HCT116 (cell line): ENCODE data around the gene FBP1. TPM values are rescaled to one million over a fixed set of nuclear protein-coding genes. Genes with fewer than 3 reads are reported as not detected.

ENCODE experiments used
- ATAC-seq: fragments of 200-7000 bp; cut with Tn5 transposase; 2 replicates; pipeline ENCODE4 v1.9.1; 2020; ENCODE audit warnings: mild to moderate bottlenecking, moderate library complexity
- BruUV-seq: library from RNA; stranded (reverse); fragments of 400-500 nt; replicated peaks from 2 replicates; lab custom pipeline; 2021; lab: Mats Ljungman, UMichigan
- CTCF ChIA-PET: fragments of 300-600 bp; sonication (Branson Sonifier 250); formaldehyde crosslinking; loops from one replicate; lab custom pipeline; 2021; ENCODE audit warnings: antibody characterized with exemption; lab: Charles Lee
- POLR2A ChIA-PET: fragments of 300-600, 350-600 bp; sonication (Branson Sonifier 250); formaldehyde crosslinking; loops from one replicate; lab custom pipeline; 2021; ENCODE audit warnings: antibody characterized with exemption; lab: Charles Lee
- RAD21 ChIA-PET, 2 experiments: fragments of 300-600 bp; sonication (Branson Sonifier 250); formaldehyde crosslinking; loops; one replicate each; lab custom pipeline; 2023; ENCODE audit warnings: low total read pairs in 2 of 2; ENCODE audit not compliant: uncharacterized antibody in 2 of 2, unreplicated experiment in 2 of 2, low non-redundant PET in 1 of 2; lab: Charles Lee
- DNase-seq: peaks from one replicate; pipeline ENCODE4 v3.0.0-alpha.2; 2010; ENCODE audit warnings: low read depth, low spot score
- H2AFZ ChIP-seq: fragments of 200-600 bp; shearing (Covaris generic), sonication (generic); 2 replicates; pipeline ENCODE4 v1.6.1; 2017; ENCODE audit warnings: low read depth, mixed run types, mixed read lengths, antibody characterized with exemption, low read length; ENCODE audit not compliant: poor library complexity, severe bottlenecking
- H3K27ac ChIP-seq: 2 replicates; pipeline ENCODE4 v1.5.1; 2012; ENCODE audit warnings: low read depth, low read length
- H3K27me3 ChIP-seq: fragments of 200-600 bp; sonication (generic); 2 replicates; pipeline ENCODE4 v1.6.1; 2016; ENCODE audit warnings: mixed run types, low read length, mixed read lengths; ENCODE audit not compliant: insufficient read depth
- H3K36me3 ChIP-seq, 2 experiments: fragments of 200-500 bp in 1 of 2; fragments of 200-600 bp in 1 of 2; sonication (Bioruptor generic) in 1 of 2; sonication (generic) in 1 of 2; 2 replicates each; pipeline versions ENCODE4 v1.5.1 to v1.6.1; 2014 to 2016; ENCODE audit warnings: low read length in 2 of 2, inconsistent platforms in 1 of 2, mixed read lengths in 1 of 2, mixed run types in 1 of 2; ENCODE audit not compliant: insufficient read depth in 2 of 2, control insufficient read depth in 1 of 2
- H3K4me1 ChIP-seq, 2 experiments: fragments of 200-600 bp in 1 of 2; sonication (generic) in 1 of 2; 2 replicates each; pipeline versions ENCODE4 v1.5.1 to v1.6.1; 2012 to 2017; ENCODE audit warnings: low read length in 2 of 2, inconsistent platforms in 1 of 2, mild to moderate bottlenecking in 1 of 2, mixed read lengths in 1 of 2, mixed run types in 1 of 2, moderate library complexity in 1 of 2; ENCODE audit not compliant: insufficient read depth in 2 of 2, control insufficient read depth in 1 of 2
- H3K4me2 ChIP-seq: fragments of 200-600 bp; sonication (generic); 2 replicates; pipeline ENCODE4 v1.6.1; 2017; ENCODE audit warnings: mixed run types, low read length, mixed read lengths
- H3K4me3 ChIP-seq, 2 experiments: fragments of 200-600 bp in 1 of 2; sonication (generic) in 1 of 2; replicated peaks in 1 of 2; 2 replicates each; pipeline ENCODE4 v1.5.1; 2011 to 2016; ENCODE audit warnings: low read length in 2 of 2, control low read depth in 1 of 2, low read depth in 1 of 2, mild to moderate bottlenecking in 1 of 2, mixed read lengths in 1 of 2, mixed run types in 1 of 2
- H3K79me2 ChIP-seq: fragments of 200-600 bp; sonication (generic); 2 replicates; pipeline ENCODE4 v1.6.1; 2017; ENCODE audit warnings: mild to moderate bottlenecking, mixed run types, low read length, moderate library complexity, mixed read lengths; ENCODE audit not compliant: insufficient read depth
- H3K9ac ChIP-seq: fragments of 200-600 bp; sonication (generic); 2 replicates; pipeline ENCODE4 v1.6.1; 2016; ENCODE audit warnings: low read length, mixed read lengths
- H3K9me2 ChIP-seq: fragments of 200-600 bp; sonication (generic), shearing (Covaris generic); 2 replicates; pipeline ENCODE4 v1.6.1; 2017; ENCODE audit warnings: mixed run types, mild to moderate bottlenecking, moderate library complexity; ENCODE audit not compliant: insufficient read depth
- H3K9me3 ChIP-seq, 2 experiments: fragments of 200-500 bp in 1 of 2; fragments of 200-600 bp in 1 of 2; sonication (Bioruptor generic) in 1 of 2; sonication (generic) in 1 of 2; 2 replicates each; pipeline ENCODE4 v1.6.1; 2014 to 2017; ENCODE audit warnings: low read length in 2 of 2, mixed read lengths in 2 of 2, inconsistent platforms in 1 of 2, low read depth in 1 of 2, mild to moderate bottlenecking in 1 of 2, mixed run types in 1 of 2, moderate library complexity in 1 of 2; ENCODE audit not compliant: control insufficient read depth in 1 of 2, insufficient read depth in 1 of 2
- H4K20me1 ChIP-seq: fragments of 200-600 bp; sonication (generic), shearing (Covaris generic); 2 replicates; pipeline ENCODE4 v1.6.1; 2017; ENCODE audit warnings: mixed run types, mild to moderate bottlenecking, moderate library complexity; ENCODE audit not compliant: insufficient read depth
- CBX3 ChIP-seq: IDR thresholded peaks from 2 replicates; pipeline ENCODE4 v1.6.1; 2012; ENCODE audit warnings: low read depth
- CEBPB ChIP-seq: IDR thresholded peaks from 2 replicates; pipeline ENCODE4 v1.6.1; 2012; ENCODE audit warnings: low read depth
- ELF1 ChIP-seq: IDR thresholded peaks from 2 replicates; pipeline ENCODE4 v1.6.1; 2012; ENCODE audit warnings: low read depth, borderline replicate concordance
- YY1 ChIP-seq: IDR thresholded peaks from 2 replicates; pipeline ENCODE4 v1.6.1; 2011; ENCODE audit warnings: low read length, low read depth, moderate library complexity, mild to moderate bottlenecking; ENCODE audit not compliant: insufficient replicate concordance; ENCODE audit errors: extremely low read depth
- ZFX ChIP-seq: fragments of 450-650 bp; IDR thresholded peaks from 2 replicates; pipeline ENCODE4 v1.6.1; 2017
- intact Hi-C: fragments of 100-400 bp; cut with micrococcal nuclease; formaldehyde crosslinking; loops from 2 replicates; pipeline ENCODE4 v1.10.0; 2022
- total RNA-seq: library from RNA; stranded (reverse); gene quantifications from one replicate; pipeline ENCODE4 v1.2.1, GENCODE V29; 2021; ENCODE audit not compliant: unreplicated experiment
- TF ChIP-seq, protein P1 (sequence below): IDR thresholded peaks from 2 replicates; pipeline ENCODE4 v1.6.1; 2012; ENCODE audit warnings: low read depth

Gene FBP1
- total RNA-seq, 1 experiment from 2014 or later, result 0.42 TPM

DNA sequence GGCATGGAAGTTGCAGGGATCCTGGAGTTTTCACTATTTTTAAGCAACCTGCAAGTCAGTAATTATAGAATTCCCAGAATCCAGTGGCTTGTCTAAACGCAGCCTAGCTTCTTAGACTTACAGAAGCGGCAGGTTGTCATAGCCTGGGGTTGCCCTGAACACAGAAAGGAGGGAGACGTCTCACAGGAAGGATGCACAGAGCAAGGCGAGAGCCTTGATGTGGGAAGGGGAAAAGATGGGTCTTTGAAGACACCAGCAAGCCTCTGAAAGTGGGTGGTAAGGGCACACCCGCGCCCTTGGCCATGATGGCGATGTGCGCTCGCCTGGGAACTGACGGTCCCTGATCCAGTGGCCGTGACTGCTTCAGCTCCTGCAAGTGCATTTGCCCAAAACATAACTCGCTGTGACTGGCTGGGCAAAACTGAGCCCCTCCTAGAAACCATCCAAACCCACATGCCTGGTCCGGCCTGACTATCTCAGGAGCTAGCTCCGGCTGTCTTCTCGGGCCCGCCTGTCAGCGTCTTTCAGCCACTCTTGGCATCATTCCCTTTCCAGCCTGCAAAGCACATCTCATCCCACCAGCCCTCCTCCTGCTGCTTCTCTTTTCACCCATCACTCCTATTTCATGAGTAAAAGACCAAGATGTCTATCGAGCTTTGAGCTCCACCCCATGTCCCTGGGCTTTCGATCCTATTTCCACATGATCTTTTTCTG, 17.1 kb downstream of the FBP1 start:
- Histone ChIP-seq H3K27ac (no peak overlapping the region), H3K4me1 (no peaks in the 10 kb centered on the region), H4K20me1 (no peaks in the 10 kb centered on the region), H3K9ac (no peak overlapping the region), H3K79me2 (no peaks in the 10 kb centered on the region), H3K27me3 (no peaks in the 10 kb centered on the region), H3K9me3 (no peaks in the 10 kb centered on the region), H3K36me3 (no peaks in the 10 kb centered on the region), H2AFZ (no peak overlapping the region), H3K9me2 (no peaks in the 10 kb centered on the region), H3K4me3 (no peak overlapping the region), H3K4me2 (no peak overlapping the region)
- DNase-seq, result no peak
- intact Hi-C loops, result no loop called here
- no peak for TF ChIP-seq CBX3
- no peak for TF ChIP-seq CEBPB
- no peak for TF ChIP-seq ZFX
- no peak for TF ChIP-seq YY1
- TF ChIP-seq, protein P1, sequence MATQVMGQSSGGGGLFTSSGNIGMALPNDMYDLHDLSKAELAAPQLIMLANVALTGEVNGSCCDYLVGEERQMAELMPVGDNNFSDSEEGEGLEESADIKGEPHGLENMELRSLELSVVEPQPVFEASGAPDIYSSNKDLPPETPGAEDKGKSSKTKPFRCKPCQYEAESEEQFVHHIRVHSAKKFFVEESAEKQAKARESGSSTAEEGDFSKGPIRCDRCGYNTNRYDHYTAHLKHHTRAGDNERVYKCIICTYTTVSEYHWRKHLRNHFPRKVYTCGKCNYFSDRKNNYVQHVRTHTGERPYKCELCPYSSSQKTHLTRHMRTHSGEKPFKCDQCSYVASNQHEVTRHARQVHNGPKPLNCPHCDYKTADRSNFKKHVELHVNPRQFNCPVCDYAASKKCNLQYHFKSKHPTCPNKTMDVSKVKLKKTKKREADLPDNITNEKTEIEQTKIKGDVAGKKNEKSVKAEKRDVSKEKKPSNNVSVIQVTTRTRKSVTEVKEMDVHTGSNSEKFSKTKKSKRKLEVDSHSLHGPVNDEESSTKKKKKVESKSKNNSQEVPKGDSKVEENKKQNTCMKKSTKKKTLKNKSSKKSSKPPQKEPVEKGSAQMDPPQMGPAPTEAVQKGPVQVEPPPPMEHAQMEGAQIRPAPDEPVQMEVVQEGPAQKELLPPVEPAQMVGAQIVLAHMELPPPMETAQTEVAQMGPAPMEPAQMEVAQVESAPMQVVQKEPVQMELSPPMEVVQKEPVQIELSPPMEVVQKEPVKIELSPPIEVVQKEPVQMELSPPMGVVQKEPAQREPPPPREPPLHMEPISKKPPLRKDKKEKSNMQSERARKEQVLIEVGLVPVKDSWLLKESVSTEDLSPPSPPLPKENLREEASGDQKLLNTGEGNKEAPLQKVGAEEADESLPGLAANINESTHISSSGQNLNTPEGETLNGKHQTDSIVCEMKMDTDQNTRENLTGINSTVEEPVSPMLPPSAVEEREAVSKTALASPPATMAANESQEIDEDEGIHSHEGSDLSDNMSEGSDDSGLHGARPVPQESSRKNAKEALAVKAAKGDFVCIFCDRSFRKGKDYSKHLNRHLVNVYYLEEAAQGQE, result no peak
- TF ChIP-seq ELF1, result no peak
- POLR2A ChIA-PET, result no interaction called here
- ATAC-seq, result no peak
- RAD21 ChIA-PET, result no interaction called here
- CTCF ChIA-PET, result interaction anchor here (0.6 to 1.8 kb wide), 2 partner anchors 68 to 360 kb away, joined by 3 to 9 read pairs; partner anchors contain the start of gene PCAT7
- no TSS peak for BruUV-seq
